Gastrocnemius medialis (tissue), 4 donors: ENCODE data around the gene MEGF10.

Experiments used
- CTCF ChIP-seq, 5 experiments: fragments of 450-650 bp in 3 of 5; fragments of 200-600 bp in 2 of 5; sonication (generic) in 2 of 5; IDR thresholded peaks in 4 of 5; conservative IDR thresholded peaks in 1 of 5; 1 replicate in 4 of 5; 2 replicates in 1 of 5; pipeline ENCODE4 v1.5.1; 2016 to 2019; ENCODE audit warnings: antibody characterized with exemption in 5 of 5, mild to moderate bottlenecking in 3 of 5, moderate library complexity in 3 of 5
- POLR2A ChIP-seq, 2 donors: fragments of 450-650 bp; IDR thresholded peaks; one replicate each; pipeline ENCODE4 v1.6.1; 2017; ENCODE audit warnings: antibody characterized with exemption in 2 of 2, mild to moderate bottlenecking in 2 of 2, moderate library complexity in 2 of 2

GRCh38 chr5:127392762-127393161 lies 102.2 kb downstream of the MEGF10 start:
- TF ChIP-seq CTCF (IDR thresholded peaks at IDR 0.05 in 4 of 5, conservative IDR thresholded peaks at IDR 0.05 in 1 of 5) (no peak), POLR2A (IDR thresholded peaks at IDR 0.05) (no peak)
